CD4-positive, CD25-positive, alpha-beta regulatory T cell (primary cell): ENCODE measurements around the gene CUL7. TPM values are rescaled to one million over a fixed set of nuclear protein-coding genes. Genes with fewer than 3 reads are reported as not detected.
A peak's percentile ranks its signal among the peaks of the same experiment; 100 is the strongest.

Experiments used
- ATAC-seq, 2 donors: fragments of 150-1000 bp; cut with Tn5 transposase; one replicate each; pipeline ENCODE4 v1.10.0; 2021; ENCODE audit warnings: low read depth in 2 of 2, moderate number of reproducible peaks in 2 of 2, moderate library complexity in 1 of 2
- DNase-seq, 3 donors: peaks; one replicate each; pipeline versions ENCODE4 v3.0.0 to v3.0.0-alpha.2; 2012 to 2022; ENCODE audit warnings: mixed read lengths in 1 of 3
- H3K27ac ChIP-seq: one replicate; pipeline ENCODE4 v1.7.0; 2013; ENCODE audit warnings: mild to moderate bottlenecking, low read length; ENCODE audit not compliant: insufficient read depth, poor library complexity, severe bottlenecking
- H3K27me3 ChIP-seq: one replicate; pipeline ENCODE4 v1.7.0; 2013; ENCODE audit warnings: low read length; ENCODE audit not compliant: control insufficient read depth, insufficient read depth
- H3K36me3 ChIP-seq: one replicate; pipeline ENCODE4 v1.7.0; 2013; ENCODE audit warnings: mild to moderate bottlenecking, low read length, moderate library complexity; ENCODE audit not compliant: control insufficient read depth, insufficient read depth
- H3K4me1 ChIP-seq: 2 replicates; pipeline ENCODE4 v1.7.0; 2013; ENCODE audit warnings: mild to moderate bottlenecking, low read length; ENCODE audit not compliant: insufficient read depth, control insufficient read depth, poor library complexity, severe bottlenecking
- H3K4me3 ChIP-seq: one replicate; pipeline ENCODE4 v1.7.0; 2013; ENCODE audit warnings: low read depth, mild to moderate bottlenecking, low read length, moderate library complexity
- H3K9me3 ChIP-seq, 2 experiments: 1 replicate in 1 of 2; 2 replicates in 1 of 2; pipeline ENCODE4 v1.7.0; 2013; ENCODE audit warnings: low read length in 2 of 2, mild to moderate bottlenecking in 1 of 2, moderate library complexity in 1 of 2; ENCODE audit not compliant: control insufficient read depth in 2 of 2
- H3K27ac Mint-ChIP-seq, 3 donors: one replicate each; pipeline ENCODE4 v1.8.0; 2020 to 2022; ENCODE audit warnings: mild to moderate bottlenecking in 3 of 3, mixed read lengths in 3 of 3, moderate library complexity in 2 of 3
- H3K27me3 Mint-ChIP-seq: one replicate; pipeline ENCODE4 v1.8.0; 2022; ENCODE audit warnings: mild to moderate bottlenecking, mixed read lengths
- H3K36me3 Mint-ChIP-seq: one replicate; pipeline ENCODE4 v1.8.0; 2020; ENCODE audit warnings: mixed read lengths
- H3K4me1 Mint-ChIP-seq, 4 donors: one replicate each; pipeline ENCODE4 v1.8.0; 2020 to 2022; ENCODE audit warnings: mixed read lengths in 4 of 4, mild to moderate bottlenecking in 1 of 4
- H3K4me3 Mint-ChIP-seq, 4 donors: one replicate each; pipeline ENCODE4 v1.8.0; 2020 to 2022; ENCODE audit warnings: mild to moderate bottlenecking in 4 of 4, mixed read lengths in 4 of 4, moderate library complexity in 3 of 4
- H3K9me3 Mint-ChIP-seq, 7 donors: one replicate each; pipeline ENCODE4 v1.8.0; 2020 to 2022; ENCODE audit warnings: mixed read lengths in 7 of 7, mild to moderate bottlenecking in 3 of 7, moderate library complexity in 2 of 7
- polyA plus RNA-seq, 4 donors: library from polyadenylated mRNA; unstranded; fragments of 300-500 nt; fragmentation: Illumina TruSeq; gene quantifications; one replicate each; pipeline ENCODE4 v1.2.3, GENCODE V29; 2021
- total RNA-seq: library from RNA; stranded (reverse); gene quantifications from one replicate; pipeline ENCODE4 v1.2.3, GENCODE V29; 2022

Gene CUL7
- total and polyA plus RNA-seq, 5 donors from 2014 or later, result 2.1 to 7.7 (median 2.5) TPM

- peak overlapping the region in 2 of 3 donors; percentile 90 to 98 for H3K27ac Mint-ChIP-seq
- peak overlapping the region; percentile 6 for H3K4me3 ChIP-seq
- H3K9me3 Mint-ChIP-seq, result no peaks in the 10 kb centered on the region
Observed at GRCh38 chr6:43060755-43061633, 7.3 kb upstream of the CUL7 start.

GRCh38 chr6:43060034-43060754, 6.5 kb upstream of the CUL7 start:
- H3K27me3 ChIP-seq, result no peaks in the 10 kb centered on the region
- H3K36me3 ChIP-seq, result peaks cover 8% of the 10 kb centered on the region
- H3K4me1 Mint-ChIP-seq, result peaks cover 7 to 56% (median 27%) of the 10 kb centered on the region in 4 donors
- H3K4me3 ChIP-seq, result peak overlapping the region; percentile 98
- peak overlapping the region; percentile 95 to 99 (median 96) for H3K4me3 Mint-ChIP-seq
- ATAC-seq (no peak), DNase-seq (no peak)
- H3K27ac Mint-ChIP-seq, result peak overlapping the region; percentile 96 to 99 (median 98)
- peaks cover 4% of the 10 kb centered on the region for H3K27me3 Mint-ChIP-seq
- peaks cover 31% of the 10 kb centered on the region for H3K36me3 Mint-ChIP-seq
- peaks cover 22% of the 10 kb centered on the region for H3K4me1 ChIP-seq
- peak overlapping the region; percentile 84 for H3K27ac ChIP-seq
- H3K9me3 Mint-ChIP-seq, result no peaks in the 10 kb centered on the region
- H3K9me3 ChIP-seq, result no peaks in the 10 kb centered on the region

More at GRCh38 chr6:43060755-43061633, 7.3 kb upstream of the CUL7 start:
- Mint-ChIP-seq H3K27me3 (peaks cover 4% of the 10 kb centered on the region), H3K4me1 (peaks cover 7 to 49% (median 26%) of the 10 kb centered on the region in 4 donors), H3K36me3 (peaks cover 29% of the 10 kb centered on the region), H3K4me3 (peak overlapping the region; percentile 95 to 99 (median 96))
- Histone ChIP-seq H3K36me3 (peaks cover 9% of the 10 kb centered on the region), H3K9me3 (no peaks in the 10 kb centered on the region), H3K4me1 (peaks cover 22% of the 10 kb centered on the region), H3K27ac (no peak overlapping the region), H3K27me3 (no peaks in the 10 kb centered on the region)
- DNase-seq (no peak), ATAC-seq (no peak)

GRCh38 chr6:43059168-43060033, 5.8 kb upstream of the CUL7 start, which contains the start of the genes KLC4 and MRPL2:
Gene KLC4 (plus strand): TSS chr6:43059631. CDS start chr6:43061336, 1,705 bp downstream.
Gene MRPL2 (minus strand): TSS chr6:43059434. CDS start chr6:43059381, 53 bp downstream.
- no peaks in the 10 kb centered on the region for H3K27me3 ChIP-seq
- ATAC-seq, result peak; percentile 96 to 97
- peaks cover 7 to 57% (median 28%) of the 10 kb centered on the region in 4 donors for H3K4me1 Mint-ChIP-seq

GRCh38 chr6:43058531-43058930, 4.9 kb upstream of the CUL7 start:
- peaks cover 19% of the 10 kb centered on the region for H3K36me3 Mint-ChIP-seq

More at GRCh38 chr6:43059168-43060033, 5.8 kb upstream of the CUL7 start, which contains the start of the genes KLC4 and MRPL2:
- H3K27ac ChIP-seq, result peak within 1 kb of the TSS; percentile 84
- H3K27me3 Mint-ChIP-seq, result peaks cover 4% of the 10 kb centered on the region
- H3K9me3 Mint-ChIP-seq, result no peaks in the 10 kb centered on the region
- H3K4me3 ChIP-seq, result peak within 1 kb of the TSS; percentile 98
- DNase-seq, result peak; percentile 97 to 99 (median 97)
- peak within 1 kb of the TSS; percentile 95 to 99 (median 96) for H3K4me3 Mint-ChIP-seq
- H3K27ac Mint-ChIP-seq, result peak within 1 kb of the TSS; percentile 96 to 99 (median 98)
- H3K36me3 Mint-ChIP-seq, result peaks cover 25% of the 10 kb centered on the region
- H3K9me3 ChIP-seq, result no peaks in the 10 kb centered on the region
- peaks cover 8% of the 10 kb centered on the region for H3K36me3 ChIP-seq
- H3K4me1 ChIP-seq, result peaks cover 22% of the 10 kb centered on the region

GRCh38 chr6:43055966-43056365, 2.3 kb upstream of the CUL7 start:
- Histone ChIP-seq H3K27me3 (no peaks in the 10 kb centered on the region), H3K4me1 (peaks cover 39% of the 10 kb centered on the region), H3K9me3 (no peaks in the 10 kb centered on the region), H3K36me3 (peaks cover 5% of the 10 kb centered on the region), H3K27ac (no peak overlapping the region), H3K4me3 (no peak overlapping the region)
- H3K4me1 Mint-ChIP-seq, result peaks cover 4 to 74% (median 47%) of the 10 kb centered on the region in 4 donors
- H3K4me3 Mint-ChIP-seq, result peak overlapping the region; percentile 19 to 98 (median 63)
- H3K9me3 Mint-ChIP-seq, result no peaks in the 10 kb centered on the region
- ATAC-seq (no peak), DNase-seq (no peak)
- H3K27ac Mint-ChIP-seq, result no peak overlapping the region
- peaks cover 14% of the 10 kb centered on the region for H3K36me3 Mint-ChIP-seq
- no peaks in the 10 kb centered on the region for H3K27me3 Mint-ChIP-seq

More at GRCh38 chr6:43058531-43058930, 4.9 kb upstream of the CUL7 start:
- Histone ChIP-seq H3K9me3 (no peaks in the 10 kb centered on the region), H3K4me1 (peaks cover 29% of the 10 kb centered on the region), H3K4me3 (peak overlapping the region; percentile 98), H3K36me3 (peaks cover 5% of the 10 kb centered on the region), H3K27ac (peak overlapping the region; percentile 84), H3K27me3 (no peaks in the 10 kb centered on the region)
- H3K9me3 Mint-ChIP-seq, result no peaks in the 10 kb centered on the region
- peaks cover 4% of the 10 kb centered on the region for H3K27me3 Mint-ChIP-seq
- ATAC-seq (no peak), DNase-seq (no peak)
- H3K27ac Mint-ChIP-seq, result peak overlapping the region; percentile 96 to 99 (median 98)
- peak overlapping the region; percentile 95 to 99 (median 96) for H3K4me3 Mint-ChIP-seq
- H3K4me1 Mint-ChIP-seq, result peaks cover 7 to 64% (median 32%) of the 10 kb centered on the region in 4 donors

GRCh38 chr6:43054206-43054943, 724 bp upstream of the CUL7 start:
- DNase-seq, result no peak
- H3K36me3 Mint-ChIP-seq, result peaks cover 23% of the 10 kb centered on the region

More at GRCh38 chr6:43054206-43054943, 724 bp upstream of the CUL7 start:
- H3K27ac Mint-ChIP-seq, result peak overlapping the region; percentile 96 to 100 (median 97)
- H3K9me3 ChIP-seq, result no peaks in the 10 kb centered on the region
- H3K4me1 Mint-ChIP-seq, result peaks cover 0 to 64% (median 42%) of the 10 kb centered on the region in 4 donors
- no peaks in the 10 kb centered on the region for H3K9me3 Mint-ChIP-seq
- ATAC-seq, result no peak
- no peaks in the 10 kb centered on the region for H3K27me3 ChIP-seq
- peak overlapping the region; percentile 84 for H3K4me3 ChIP-seq
- H3K27me3 Mint-ChIP-seq, result no peaks in the 10 kb centered on the region
- H3K4me3 Mint-ChIP-seq, result peak overlapping the region; percentile 93 to 98 (median 96)
- H3K36me3 ChIP-seq, result peaks cover 13% of the 10 kb centered on the region
- peaks cover 34% of the 10 kb centered on the region for H3K4me1 ChIP-seq
- peak overlapping the region; percentile 86 for H3K27ac ChIP-seq
